Thymus (tissue), 11 donors: ENCODE results near the gene UNC45B. TPM values are rescaled to one million over a fixed set of nuclear protein-coding genes. Genes with fewer than 3 reads are reported as not detected.
"Not testable (repeated sequence)": the region's sequence is repeated elsewhere in the genome, so short reads cannot be mapped to it uniquely, and the experiment has no call there.

Experiments used
- DNase-seq, 9 donors: peaks; one replicate each; pipeline ENCODE4 v3.0.0-alpha.2; 2013; ENCODE audit warnings: low spot score in 9 of 9, low read depth in 6 of 9, missing footprints in 1 of 9
- H3K27ac ChIP-seq, 2 donors: one replicate each; pipeline ENCODE4 v1.5.1; 2013; ENCODE audit warnings: control low read depth in 1 of 2, low read depth in 1 of 2, low read length in 1 of 2, mild to moderate bottlenecking in 1 of 2, moderate library complexity in 1 of 2
- H3K27me3 ChIP-seq, 2 donors: one replicate each; pipeline ENCODE4 v1.5.1; 2013; ENCODE audit warnings: low read length in 1 of 2; ENCODE audit not compliant: control insufficient read depth in 2 of 2, insufficient read depth in 1 of 2
- H3K36me3 ChIP-seq, 2 donors: one replicate each; pipeline ENCODE4 v1.5.1; 2013; ENCODE audit warnings: low read length in 1 of 2, mild to moderate bottlenecking in 1 of 2, moderate library complexity in 1 of 2; ENCODE audit not compliant: control insufficient read depth in 2 of 2, insufficient read depth in 2 of 2
- H3K4me1 ChIP-seq, 2 donors: one replicate each; pipeline ENCODE4 v1.5.1; 2013; ENCODE audit warnings: low read length in 2 of 2; ENCODE audit not compliant: control insufficient read depth in 2 of 2, insufficient read depth in 2 of 2
- H3K4me3 ChIP-seq, 2 donors: one replicate each; pipeline ENCODE4 v1.5.1; 2013; ENCODE audit warnings: low read length in 2 of 2, control low read depth in 1 of 2, mild to moderate bottlenecking in 1 of 2
- H3K9me3 ChIP-seq, 2 donors: one replicate each; pipeline ENCODE4 v1.5.1; 2013; ENCODE audit warnings: low read length in 1 of 2, mild to moderate bottlenecking in 1 of 2; ENCODE audit not compliant: control insufficient read depth in 2 of 2, insufficient read depth in 1 of 2
- WGBS: extraction: QIAGEN DNeasy Blood & Tissue Kit; methylation state at CpG from one replicate; pipeline ENCODE4 v1.1.7; 2013; 5-methylcytosine and 5-hydroxymethylcytosine counted together
- polyA plus RNA-seq: library from polyadenylated mRNA; stranded (reverse); fragments of 200-250 nt; gene quantifications from one replicate; pipeline ENCODE4 v1.2.3, GENCODE V29; 2013
- total RNA-seq: library from RNA; stranded (reverse); fragments of 120-200 nt; gene quantifications from one replicate; pipeline ENCODE4 v1.2.4, GENCODE V29; 2013
- donor health status: healthy.

The UNC45B gene
- total and polyA plus RNA-seq, 2 donors: 0.27 to 0.76 TPM

DNA sequence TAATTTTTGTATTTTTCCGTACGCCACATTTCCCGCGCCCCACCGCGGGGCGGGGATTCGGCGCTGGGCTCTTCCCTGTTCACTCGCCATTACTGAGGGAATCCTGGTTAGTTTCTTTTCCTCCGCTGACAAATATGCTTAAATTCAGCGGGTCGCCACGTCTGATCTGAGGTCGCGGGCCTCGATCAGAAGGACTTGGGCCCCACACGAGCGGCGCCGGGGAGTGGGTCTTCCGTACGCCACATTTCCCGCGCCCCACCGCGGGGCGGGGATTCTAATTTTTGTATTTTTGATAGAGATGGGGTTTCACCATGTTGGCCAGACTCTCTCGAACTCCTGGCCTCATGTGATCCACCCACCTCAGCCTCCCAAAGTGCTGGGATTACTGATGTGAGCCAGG lies 3.5 kb downstream of the UNC45B start:
- H3K27ac ChIP-seq, H3K4me3 ChIP-seq, H3K27me3 ChIP-seq, H3K36me3 ChIP-seq, H3K9me3 ChIP-seq, H3K4me1 ChIP-seq: not testable (repeated sequence)
- 96% methylated on average over 29 of the region's 29 CpGs for WGBS
- peak in 1 of 9 donors; percentile 19 for DNase-seq

DNA sequence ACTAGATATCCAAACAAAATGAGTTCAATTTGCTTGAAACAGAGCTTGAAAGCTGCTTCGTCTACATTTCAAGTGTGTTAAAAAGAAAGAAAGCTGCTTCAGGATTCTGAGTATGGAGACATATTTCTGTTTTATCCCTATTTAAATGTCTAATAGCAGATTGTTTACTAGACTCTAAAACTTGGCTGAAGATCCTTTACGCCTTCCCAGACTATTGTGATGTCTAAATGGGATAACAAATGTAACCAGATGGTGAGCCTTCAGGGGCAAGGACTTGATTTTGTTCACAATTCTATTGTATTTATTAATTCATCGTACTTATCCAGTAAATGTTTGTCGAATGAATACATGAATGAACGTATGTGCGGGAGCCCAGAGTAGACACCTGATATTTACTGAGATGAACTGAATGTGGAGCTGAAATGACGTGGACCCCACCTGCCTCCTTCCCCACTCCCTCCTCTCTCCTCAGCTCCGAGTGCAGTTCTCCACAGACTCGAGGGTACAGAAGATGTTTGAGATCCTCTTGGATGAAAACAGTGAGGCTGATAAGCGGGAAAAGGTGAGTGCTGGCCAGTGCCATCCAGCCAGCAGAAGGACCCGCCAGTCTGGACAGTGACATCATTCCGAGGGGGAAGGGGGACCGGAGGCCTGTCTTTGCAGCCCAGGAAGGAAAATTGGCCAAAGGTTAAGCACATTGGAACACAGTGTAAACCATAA lies 5.0 kb downstream of the UNC45B start:
- Histone ChIP-seq H3K27me3 (peaks cover 0 to 6% of the 10 kb centered on the region in 2 donors), H3K27ac (no peak overlapping the region), H3K4me3 (no peak overlapping the region)

DNA sequence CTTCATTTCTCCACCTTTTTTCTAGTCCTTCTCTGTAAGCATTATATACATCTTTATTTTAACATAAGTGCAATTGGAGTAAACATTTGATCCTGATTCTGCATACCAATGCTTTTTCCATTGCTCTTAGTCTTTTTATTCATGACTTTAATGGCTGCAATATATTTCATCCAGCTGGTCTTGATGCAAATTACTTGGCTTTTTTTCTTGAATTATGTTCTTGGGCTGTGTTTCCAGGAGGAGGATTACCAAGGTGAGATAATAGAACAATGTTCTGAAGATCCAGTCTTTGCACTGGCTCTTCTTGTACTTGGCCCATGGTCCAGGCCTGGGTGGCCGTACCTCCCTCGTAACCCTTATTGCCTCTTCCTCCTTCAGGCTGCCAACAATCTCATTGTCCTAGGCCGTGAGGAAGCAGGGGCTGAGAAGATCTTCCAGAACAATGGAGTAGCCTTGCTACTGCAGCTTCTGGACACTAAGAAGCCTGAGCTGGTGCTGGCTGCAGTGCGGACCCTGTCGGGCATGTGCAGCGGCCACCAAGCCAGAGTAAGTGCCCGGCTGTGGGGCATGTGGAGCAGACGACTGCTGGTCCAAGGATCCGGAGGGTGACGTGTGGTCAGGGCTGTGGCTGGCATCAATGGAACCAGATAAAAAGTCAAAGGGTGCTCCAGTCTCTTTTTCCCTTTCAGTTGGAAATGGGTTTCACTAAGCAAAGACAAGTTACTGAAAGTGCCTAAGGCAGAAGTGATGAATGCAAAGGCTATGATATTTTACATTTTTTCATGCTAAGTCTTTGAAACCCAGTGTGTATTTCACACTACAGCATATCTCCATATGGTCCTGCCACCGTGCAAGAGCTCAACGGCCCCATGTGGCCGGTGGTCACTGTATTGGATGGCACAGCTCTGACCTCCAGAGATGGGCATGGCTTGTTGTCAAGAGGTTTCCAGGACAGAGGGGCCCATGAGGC lies 6.9 kb downstream of the UNC45B start:
- no peak overlapping the region for H3K4me3 ChIP-seq
- WGBS: 98% methylated on average over 13 of the region's 13 CpGs
- DNase-seq: no peak
- no peak overlapping the region for H3K27ac ChIP-seq
- no peaks in the 10 kb centered on the region for H3K27me3 ChIP-seq
- H3K9me3 ChIP-seq: no peaks in the 10 kb centered on the region
- H3K36me3 ChIP-seq: no peaks in the 10 kb centered on the region
- no peaks in the 10 kb centered on the region for H3K4me1 ChIP-seq

More for the DNA sequence above, 5.0 kb downstream of the UNC45B start:
- DNase-seq: no peak
- Histone ChIP-seq H3K9me3 (no peaks in the 10 kb centered on the region), H3K4me1 (no peaks in the 10 kb centered on the region), H3K36me3 (no peaks in the 10 kb centered on the region)
- WGBS: 94% methylated on average over 13 of the region's 13 CpGs

DNA sequence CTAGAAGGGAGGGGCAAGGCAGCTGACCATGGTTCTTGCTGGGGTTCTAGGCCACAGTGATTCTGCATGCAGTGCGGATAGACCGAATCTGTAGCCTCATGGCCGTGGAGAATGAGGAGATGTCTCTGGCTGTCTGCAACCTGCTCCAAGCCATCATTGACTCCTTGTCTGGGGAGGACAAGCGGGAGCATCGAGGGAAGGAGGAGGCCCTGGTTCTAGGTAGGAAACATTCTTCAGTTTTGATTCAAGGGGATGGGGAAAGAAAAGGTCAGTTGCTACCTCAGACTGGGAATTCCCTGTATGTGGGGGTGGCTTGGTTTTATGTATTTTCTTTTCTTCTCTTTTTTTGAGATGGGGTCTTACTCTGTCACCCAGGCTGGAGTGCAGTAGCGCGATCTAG lies 7.6 kb downstream of the UNC45B start:
- H3K4me3 ChIP-seq: no peak overlapping the region

DNA sequence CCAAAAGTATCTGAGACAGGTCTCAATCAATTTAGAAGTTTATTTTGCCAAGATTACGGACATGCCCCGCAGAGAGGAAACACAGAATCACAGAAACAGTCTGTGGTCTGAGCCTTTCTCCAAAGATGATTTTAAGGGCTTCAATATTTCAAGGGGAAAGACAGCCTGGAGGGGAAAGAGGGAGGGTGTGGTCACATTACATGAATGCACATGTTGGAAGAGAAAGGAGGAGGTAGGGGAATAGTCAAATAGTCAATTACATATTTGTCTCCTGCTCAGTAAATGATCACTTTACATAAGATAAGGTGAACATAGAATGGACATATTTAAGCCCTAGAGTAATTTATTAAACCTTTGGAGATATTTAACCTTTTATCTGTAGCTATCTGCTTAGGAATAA lies 12.3 kb downstream of the UNC45B start:
- Histone ChIP-seq H3K27ac (no peak overlapping the region), H3K9me3 (no peaks in the 10 kb centered on the region), H3K4me3 (no peak overlapping the region), H3K27me3 (no peaks in the 10 kb centered on the region), H3K4me1 (peaks cover 10 to 23% of the 10 kb centered on the region in 2 donors), H3K36me3 (no peaks in the 10 kb centered on the region)
- DNase-seq: no peak
- 97% methylated on average over 2 of the region's 2 CpGs for WGBS

More for the DNA sequence above, 7.6 kb downstream of the UNC45B start:
- no peak for DNase-seq
- Histone ChIP-seq H3K4me1 (peaks cover 0 to under 1% of the 10 kb centered on the region in 2 donors), H3K27ac (no peak overlapping the region), H3K9me3 (no peaks in the 10 kb centered on the region), H3K27me3 (no peaks in the 10 kb centered on the region), H3K36me3 (no peaks in the 10 kb centered on the region)
- WGBS: 96% methylated on average over 7 of the region's 7 CpGs

DNA sequence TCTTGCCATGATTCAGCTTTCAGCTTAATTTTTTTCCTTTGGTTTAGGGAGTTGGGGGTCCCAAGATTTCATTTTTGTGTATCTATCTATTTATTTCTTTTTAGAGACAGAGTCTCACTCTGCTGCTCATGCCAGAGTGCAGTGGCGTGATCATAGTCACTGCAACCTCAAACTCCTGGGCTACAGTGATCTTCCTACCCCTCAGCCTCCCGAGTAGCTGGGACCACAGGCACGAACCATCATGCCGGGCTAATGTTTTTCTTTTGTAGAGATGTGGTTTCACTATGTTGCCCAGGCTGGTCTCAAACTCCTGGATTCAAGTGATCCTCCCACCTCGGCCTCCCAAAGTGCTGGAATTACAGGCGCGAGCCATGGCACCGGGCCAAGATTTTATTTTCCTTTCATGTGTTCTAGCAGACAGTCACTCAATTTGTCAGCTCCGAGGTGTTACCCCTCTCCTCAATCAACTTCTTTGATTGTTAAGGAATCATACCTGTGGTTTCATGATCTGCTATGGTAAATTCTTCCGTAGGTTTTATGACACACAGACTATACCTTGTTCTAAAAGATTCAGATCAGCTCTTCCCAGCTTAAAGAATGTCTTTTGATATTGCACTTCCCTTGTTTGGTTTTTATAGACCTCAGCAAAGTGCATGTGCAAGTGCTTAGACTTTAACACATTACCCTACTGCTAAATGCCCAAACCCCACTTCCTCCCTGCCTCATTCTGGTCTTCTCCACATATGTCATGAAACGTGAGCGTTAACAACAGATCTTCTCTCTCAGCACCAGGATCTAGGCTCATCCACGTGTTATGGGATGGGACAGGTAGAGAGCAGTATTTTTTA lies 13.0 kb downstream of the UNC45B start:
- Histone ChIP-seq H3K9me3 (no peaks in the 10 kb centered on the region), H3K27me3 (no peaks in the 10 kb centered on the region), H3K27ac (peak overlapping the region in 1 of 2 donors; percentile 70), H3K4me1 (peaks cover 10 to 28% of the 10 kb centered on the region in 2 donors), H3K36me3 (no peaks in the 10 kb centered on the region), H3K4me3 (no peak overlapping the region)
- peak in 4 of 9 donors; percentile 33 to 68 (median 36) for DNase-seq
- 78% methylated on average over 13 of the region's 13 CpGs for WGBS

DNA sequence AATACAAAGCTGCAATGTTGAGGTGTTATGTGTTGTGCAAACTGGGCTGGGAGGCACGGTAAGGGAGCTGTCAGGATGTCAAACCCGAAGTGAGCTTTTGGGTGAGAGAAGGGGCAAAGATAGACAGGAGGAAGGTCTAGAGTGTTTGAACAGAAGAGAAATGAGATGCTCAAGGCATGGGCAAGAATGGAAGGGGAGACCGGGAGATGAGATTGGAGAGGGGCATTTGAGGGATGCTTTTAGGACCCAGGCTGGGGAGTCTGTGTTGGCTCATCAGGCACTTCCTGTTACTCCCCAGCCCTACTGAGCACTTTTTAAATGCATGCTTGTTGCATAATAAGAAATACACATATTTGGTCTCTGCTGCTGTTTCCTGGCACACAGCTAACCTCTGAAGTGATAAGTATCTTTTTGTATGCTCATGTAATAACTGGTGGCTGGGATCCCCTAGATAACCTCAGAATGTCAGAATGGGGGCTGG lies 13.7 kb downstream of the UNC45B start:
- Histone ChIP-seq H3K27ac (peak overlapping the region in 1 of 2 donors; percentile 70), H3K36me3 (no peaks in the 10 kb centered on the region), H3K27me3 (no peaks in the 10 kb centered on the region), H3K4me3 (no peak overlapping the region), H3K4me1 (peaks cover 10 to 28% of the 10 kb centered on the region in 2 donors), H3K9me3 (no peaks in the 10 kb centered on the region)
- DNase-seq: peak in 1 of 9 donors; percentile 38
- 72% methylated on average over 3 of the region's 3 CpGs for WGBS

DNA sequence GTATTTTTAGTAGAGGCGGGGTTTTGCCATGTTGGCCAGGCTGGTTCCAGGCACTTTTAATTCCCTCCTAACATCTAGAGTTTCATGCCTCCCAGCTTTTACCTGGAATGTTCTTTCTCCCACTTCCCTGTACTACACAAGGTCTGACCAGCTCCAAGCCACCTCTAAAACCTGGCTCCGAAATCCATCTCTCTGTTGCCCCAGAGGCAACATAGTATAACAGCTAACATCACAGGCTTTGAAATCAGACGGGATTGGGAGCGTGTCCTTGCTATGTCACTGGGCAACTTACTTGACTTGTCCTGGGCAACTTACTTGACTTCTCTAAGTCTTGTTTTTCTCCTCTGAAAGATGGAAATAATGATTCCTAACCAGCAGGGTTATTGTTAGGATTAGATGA lies 15.1 kb downstream of the UNC45B start:
- H3K27me3 ChIP-seq: no peaks in the 10 kb centered on the region
- WGBS: 98% methylated on average over 4 of the region's 4 CpGs
- DNase-seq: no peak
- no peaks in the 10 kb centered on the region for H3K9me3 ChIP-seq
- H3K27ac ChIP-seq: no peak overlapping the region
- no peaks in the 10 kb centered on the region for H3K36me3 ChIP-seq
- no peak overlapping the region for H3K4me3 ChIP-seq
- H3K4me1 ChIP-seq: peaks cover 10 to 32% of the 10 kb centered on the region in 2 donors
